Subcutaneous abdominal adipose tissue (tissue), 5 donors: ENCODE results near the gene HOXB2.
A peak's percentile ranks its signal among the peaks of the same experiment; 100 is the strongest.

Source experiments
- H3K27ac ChIP-seq: one replicate; pipeline ENCODE4 v1.7.0; 2013; ENCODE audit warnings: low read depth, mild to moderate bottlenecking, inconsistent platforms, low read length, moderate library complexity
- H3K27me3 ChIP-seq, 5 donors: one replicate each; pipeline ENCODE4 v1.7.0; 2013; ENCODE audit warnings: low read length in 5 of 5, inconsistent platforms in 1 of 5; ENCODE audit not compliant: control insufficient read depth in 5 of 5, insufficient read depth in 4 of 5
- H3K36me3 ChIP-seq, 5 donors: one replicate each; pipeline ENCODE4 v1.7.0; 2013; ENCODE audit warnings: low read length in 5 of 5; ENCODE audit not compliant: control insufficient read depth in 5 of 5, insufficient read depth in 5 of 5
- H3K4me1 ChIP-seq, 5 donors: one replicate each; pipeline ENCODE4 v1.7.0; 2013; ENCODE audit warnings: low read length in 5 of 5, mild to moderate bottlenecking in 3 of 5, moderate library complexity in 1 of 5; ENCODE audit not compliant: control insufficient read depth in 5 of 5, insufficient read depth in 5 of 5
- H3K4me3 ChIP-seq, 5 donors: one replicate each; pipeline ENCODE4 v1.7.0; 2013; ENCODE audit warnings: low read length in 5 of 5, low read depth in 1 of 5
- H3K9ac ChIP-seq, 5 donors: one replicate each; pipeline ENCODE4 v1.7.0; 2013; ENCODE audit warnings: low read length in 5 of 5, mild to moderate bottlenecking in 4 of 5, moderate library complexity in 3 of 5
- H3K9me3 ChIP-seq, 5 donors: one replicate each; pipeline ENCODE4 v1.7.0; 2013; ENCODE audit warnings: low read length in 5 of 5; ENCODE audit not compliant: control insufficient read depth in 5 of 5
- donor health status: healthy.
- donor health status: healthy.
- donor health status: healthy.
- donor health status: healthy.
- donor health status: healthy.

The HOXB2 gene

DNA sequence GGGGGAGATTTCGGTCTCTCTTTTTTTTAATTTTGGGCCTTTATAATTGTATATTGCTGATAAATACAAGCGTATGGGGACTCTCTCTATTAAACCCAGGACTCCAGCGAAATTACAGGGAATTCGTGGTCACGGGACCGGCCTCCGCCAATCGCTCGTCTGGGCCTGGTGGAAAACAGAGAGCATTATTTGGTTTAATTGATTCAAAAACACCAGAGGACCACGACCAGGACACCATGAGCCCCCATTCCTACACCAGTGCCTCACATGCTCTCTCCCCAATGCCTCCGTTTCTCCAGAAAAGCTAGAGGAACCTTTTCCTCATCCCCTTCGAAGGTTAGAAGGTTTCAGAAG lies at the start of gene HOXB2:
Gene HOXB2, minus strand, starts transcription at position 88 of the 354 bp plus-strand sequence. CDS start 198 bp downstream, outside the sequence.
- H3K9ac ChIP-seq = peak within 1 kb of the TSS; percentile 77 to 89 (median 86)
- no peaks in the 10 kb centered on the region for H3K9me3 ChIP-seq
- no peaks in the 10 kb centered on the region for H3K27me3 ChIP-seq
- H3K4me3 ChIP-seq = peak within 1 kb of the TSS; percentile 88 to 92 (median 89)
- H3K4me1 ChIP-seq = peaks cover 12 to 67% (median 61%) of the 10 kb centered on the region in 5 donors
- peak within 1 kb of the TSS; percentile 95 for H3K27ac ChIP-seq
- peaks cover 0 to 10% (median 3%) of the 10 kb centered on the region in 5 donors for H3K36me3 ChIP-seq

- peak overlapping the region; percentile 78 for H3K27ac ChIP-seq
- H3K27me3 ChIP-seq = no peaks in the 10 kb centered on the region
These were observed 49.1 kb upstream of the HOXB2 start for GRCh38 chr17:48593840-48594537.

DNA sequence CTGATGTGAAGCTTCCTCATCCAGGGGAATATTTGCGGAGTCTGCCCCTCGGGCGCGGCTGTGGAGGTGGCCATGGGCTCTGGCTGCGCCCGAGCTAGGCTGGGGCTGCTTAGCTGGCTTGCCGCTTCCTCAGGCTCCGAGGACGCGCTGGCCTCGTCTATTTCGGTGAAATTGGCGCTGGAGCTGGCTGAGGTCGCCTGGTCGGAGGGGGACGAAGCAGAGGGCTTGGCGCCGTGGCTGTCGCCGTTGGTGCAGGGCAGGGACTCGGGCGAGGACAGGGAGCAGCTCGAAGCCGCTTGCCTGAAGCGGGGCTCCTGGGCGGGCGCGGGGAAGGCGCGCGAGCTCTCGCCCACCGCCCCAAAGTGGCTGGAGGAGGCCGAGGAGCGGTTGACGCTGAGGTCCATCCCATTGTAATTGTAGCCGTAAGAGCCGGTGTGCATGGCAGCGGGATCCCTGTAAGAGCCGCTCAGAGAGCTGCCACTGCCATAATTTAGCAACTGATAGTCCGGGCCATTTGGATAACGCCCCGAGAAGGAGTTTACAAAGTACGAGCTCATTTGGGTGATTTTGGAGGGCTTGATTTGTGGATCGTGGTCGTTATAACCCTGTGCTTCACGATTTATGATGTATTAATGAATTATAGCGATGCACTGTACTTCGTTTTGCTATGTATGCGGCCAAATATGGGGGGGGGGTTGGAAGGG lies 48.4 kb upstream of the HOXB2 start, which contains the start of gene HOXB5:
Gene HOXB5, minus strand, starts transcription at position 654 of the 704 bp plus-strand sequence. Its CDS starts 97 bp downstream, at position 557.
- H3K9ac ChIP-seq = peak within 1 kb of the TSS; percentile 4 to 66 (median 46)
- no peaks in the 10 kb centered on the region for H3K27me3 ChIP-seq
- H3K36me3 ChIP-seq = peaks cover 0 to 24% (median 10%) of the 10 kb centered on the region in 5 donors
- no peaks in the 10 kb centered on the region for H3K9me3 ChIP-seq
- peak within 1 kb of the TSS; percentile 78 for H3K27ac ChIP-seq
- peaks cover 6 to 60% (median 52%) of the 10 kb centered on the region in 5 donors for H3K4me1 ChIP-seq
- H3K4me3 ChIP-seq = peak within 1 kb of the TSS; percentile 60 to 75 (median 70)

More at GRCh38 chr17:48593840-48594537, 49.1 kb upstream of the HOXB2 start:
- Histone ChIP-seq H3K36me3 (peaks cover 0 to 24% (median 10%) of the 10 kb centered on the region in 5 donors), H3K9ac (peak overlapping the region in 2 of 5 donors; percentile 10 to 42), H3K4me3 (peak overlapping the region; percentile 40 to 75 (median 60)), H3K4me1 (peaks cover 6 to 60% (median 54%) of the 10 kb centered on the region in 5 donors), H3K9me3 (no peaks in the 10 kb centered on the region)

DNA sequence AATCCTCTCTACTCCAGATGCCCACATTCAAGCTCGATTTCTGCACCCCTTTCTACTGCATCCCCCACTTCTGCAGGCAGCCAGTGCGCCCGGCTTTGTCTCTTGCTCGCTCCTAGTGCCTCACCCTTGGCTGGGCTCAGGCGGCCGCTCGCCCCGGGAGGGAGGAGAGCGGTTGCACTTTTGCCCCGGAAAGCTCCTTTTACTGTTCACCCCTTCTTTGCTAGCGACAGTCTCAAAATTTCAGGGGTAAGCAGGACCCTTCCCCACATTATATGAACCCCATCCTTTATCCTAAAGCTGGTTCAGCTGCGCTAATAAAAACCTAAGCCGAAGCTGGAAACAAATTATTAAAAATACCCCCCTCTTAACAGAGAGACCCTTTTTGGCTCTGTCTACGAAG lies 47.7 kb upstream of the HOXB2 start:
- peaks cover 0 to 24% (median 10%) of the 10 kb centered on the region in 5 donors for H3K36me3 ChIP-seq
- H3K4me3 ChIP-seq = peak overlapping the region; percentile 43 to 72 (median 61)

DNA sequence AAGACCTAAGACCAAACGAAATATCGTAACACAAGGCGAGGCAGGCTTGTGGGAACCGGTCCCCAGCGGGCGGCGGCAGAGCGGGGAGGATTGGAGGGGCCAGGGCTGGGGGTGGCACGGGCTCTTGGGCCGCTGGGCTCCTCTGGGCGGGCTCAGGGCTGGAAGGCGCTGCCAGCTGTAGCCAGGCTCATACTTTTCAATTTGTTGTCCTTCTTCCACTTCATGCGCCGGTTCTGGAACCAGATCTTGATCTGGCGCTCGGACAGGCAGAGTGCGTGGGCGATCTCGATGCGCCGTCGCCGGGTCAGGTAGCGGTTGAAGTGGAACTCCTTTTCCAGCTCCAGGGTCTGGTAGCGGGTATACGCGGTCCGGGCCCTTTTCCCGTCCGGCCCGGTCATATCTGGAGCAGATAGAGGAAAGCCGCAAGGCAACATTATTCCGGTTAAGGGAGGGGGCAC lies 47.2 kb upstream of the HOXB2 start:
- peaks cover 10 to 65% (median 52%) of the 10 kb centered on the region in 5 donors for H3K4me1 ChIP-seq
- H3K27me3 ChIP-seq = no peaks in the 10 kb centered on the region
- H3K27ac ChIP-seq = no peak overlapping the region
- H3K36me3 ChIP-seq = peaks cover 0 to 24% (median 10%) of the 10 kb centered on the region in 5 donors
- no peaks in the 10 kb centered on the region for H3K9me3 ChIP-seq
- no peak overlapping the region for H3K9ac ChIP-seq
- H3K4me3 ChIP-seq = peak overlapping the region; percentile 28 to 70 (median 60)

More for the DNA sequence above, 47.7 kb upstream of the HOXB2 start:
- Histone ChIP-seq H3K27me3 (no peaks in the 10 kb centered on the region), H3K27ac (peak overlapping the region; percentile 62), H3K9me3 (no peaks in the 10 kb centered on the region), H3K4me1 (peaks cover 9 to 65% (median 52%) of the 10 kb centered on the region in 5 donors), H3K9ac (peak overlapping the region in 2 of 5 donors; percentile 65 to 66)

- Histone ChIP-seq H3K9me3 (no peaks in the 10 kb centered on the region), H3K4me1 (peaks cover 11 to 65% (median 52%) of the 10 kb centered on the region in 5 donors), H3K27ac (no peak overlapping the region), H3K9ac (no peak overlapping the region), H3K4me3 (peak overlapping the region in 2 of 5 donors; percentile 60 to 61), H3K27me3 (no peaks in the 10 kb centered on the region), H3K36me3 (peaks cover 0 to 24% (median 10%) of the 10 kb centered on the region in 5 donors)
These were observed 46.5 kb upstream of the HOXB2 start for GRCh38 chr17:48591255-48592056.

DNA sequence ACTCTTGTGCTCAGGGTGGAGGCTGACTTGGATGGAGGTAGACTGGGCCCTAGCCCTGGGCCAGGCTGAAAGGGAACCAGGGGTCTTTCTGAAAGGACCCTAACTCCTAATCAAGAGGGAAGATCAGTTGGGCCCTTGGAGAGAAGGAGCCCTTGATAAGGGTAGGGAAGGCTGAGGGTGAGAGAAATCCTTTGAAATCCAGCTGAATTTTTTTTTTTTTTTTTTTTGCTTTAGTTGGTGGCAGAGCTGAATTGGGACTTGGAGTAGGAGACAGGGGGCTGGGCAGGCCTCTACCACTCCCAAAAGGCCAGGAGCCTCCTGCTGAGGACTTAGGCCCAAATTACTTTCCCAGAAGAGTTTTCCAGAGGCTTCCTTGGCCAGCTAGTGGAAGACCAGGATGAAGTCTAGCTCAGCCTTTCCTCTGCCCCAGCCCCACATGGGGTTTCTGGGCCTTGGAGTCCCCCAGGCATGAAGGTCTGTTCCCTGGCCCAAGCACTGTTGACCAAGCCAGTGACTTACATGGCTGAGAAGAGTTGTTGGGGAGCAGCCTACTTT lies 45.8 kb upstream of the HOXB2 start:
- Histone ChIP-seq H3K9ac (peak overlapping the region in 1 of 5 donors; percentile 3), H3K36me3 (peaks cover 0 to 19% (median 7%) of the 10 kb centered on the region in 5 donors), H3K27me3 (no peaks in the 10 kb centered on the region), H3K4me3 (no peak overlapping the region), H3K9me3 (no peaks in the 10 kb centered on the region), H3K27ac (no peak overlapping the region), H3K4me1 (peaks cover 11 to 65% (median 57%) of the 10 kb centered on the region in 5 donors)

DNA sequence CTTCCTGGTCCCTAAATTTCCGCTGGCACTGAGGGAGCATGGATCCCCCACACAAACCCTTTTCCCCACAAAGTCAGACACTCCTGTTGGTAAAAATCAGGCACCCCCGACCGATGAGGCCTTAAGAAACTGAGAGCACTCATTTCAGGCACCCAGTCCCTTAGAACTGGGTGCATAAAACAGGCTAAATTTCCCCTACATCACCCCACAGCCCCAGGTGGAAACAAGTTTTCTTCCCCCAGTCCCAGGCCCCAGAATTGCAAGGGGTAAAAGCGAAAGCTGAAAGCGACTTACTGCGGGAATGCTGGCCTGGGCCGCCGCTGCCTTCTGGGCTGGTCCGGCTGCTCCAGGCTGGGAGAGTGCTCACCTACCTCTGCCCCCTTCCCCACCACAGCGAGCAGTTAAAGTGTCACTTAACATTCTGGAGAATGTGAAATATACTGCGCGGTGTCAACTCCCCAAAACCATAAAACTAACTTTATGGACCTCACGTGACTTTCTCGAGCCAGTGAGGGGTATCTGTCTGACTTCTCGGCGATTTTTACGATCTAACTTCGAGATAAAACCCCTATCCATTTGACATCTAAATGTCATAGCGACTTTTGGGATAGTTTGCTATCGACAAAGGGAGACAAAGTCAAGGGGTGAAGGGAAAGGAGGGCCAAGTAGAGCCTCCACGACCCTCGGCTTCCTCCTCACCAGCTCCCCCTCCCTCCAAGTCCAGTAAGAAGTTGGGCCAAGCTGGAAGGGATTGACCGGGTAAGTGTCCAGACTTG lies 45.1 kb upstream of the HOXB2 start, which contains the start of gene HOXB3:
Gene HOXB3, minus strand, starts transcription at position 411 of the 776 bp plus-strand sequence. CDS start 37,767 bp downstream, outside the sequence.
- peak within 1 kb of the TSS in 1 of 5 donors; percentile 12 for H3K9ac ChIP-seq
- no peak within 1 kb of the TSS for H3K4me3 ChIP-seq
- no peaks in the 10 kb centered on the region for H3K9me3 ChIP-seq
- peaks cover 0 to 13% (median 2%) of the 10 kb centered on the region in 5 donors for H3K36me3 ChIP-seq
- peaks cover 11 to 65% (median 60%) of the 10 kb centered on the region in 5 donors for H3K4me1 ChIP-seq
- H3K27me3 ChIP-seq = no peaks in the 10 kb centered on the region
- H3K27ac ChIP-seq = no peak within 1 kb of the TSS
